IgD-negative memory B cell (primary cell): Measurements from ENCODE around the gene EEFSEC. TPM values are rescaled to one million over a fixed set of nuclear protein-coding genes. Genes with fewer than 3 reads are reported as not detected.

Experiments
- H3K27ac Mint-ChIP-seq, 3 donors: one replicate each; pipeline ENCODE4 v1.8.0; 2020 to 2022; ENCODE audit warnings: mild to moderate bottlenecking in 3 of 3, mixed read lengths in 3 of 3, moderate library complexity in 1 of 3
- H3K27me3 Mint-ChIP-seq: one replicate; pipeline ENCODE4 v1.8.0; 2021; ENCODE audit warnings: mixed read lengths
- H3K36me3 Mint-ChIP-seq: one replicate; pipeline ENCODE4 v1.8.0; 2020; ENCODE audit warnings: mild to moderate bottlenecking, mixed read lengths
- H3K4me1 Mint-ChIP-seq, 3 donors: one replicate each; pipeline ENCODE4 v1.8.0; 2020 to 2022; ENCODE audit warnings: mixed read lengths in 3 of 3, mild to moderate bottlenecking in 1 of 3
- H3K4me3 Mint-ChIP-seq, 4 donors: one replicate each; pipeline ENCODE4 v1.8.0; 2020 to 2022; ENCODE audit warnings: mild to moderate bottlenecking in 4 of 4, mixed read lengths in 4 of 4, moderate library complexity in 3 of 4
- H3K9me3 Mint-ChIP-seq, 3 donors: one replicate each; pipeline ENCODE4 v1.8.0; 2020 to 2021; ENCODE audit warnings: mixed read lengths in 3 of 3, mild to moderate bottlenecking in 1 of 3
- polyA plus RNA-seq: library from polyadenylated mRNA; unstranded; fragments of 300-500 nt; fragmentation: Illumina TruSeq; gene quantifications from one replicate; pipeline ENCODE4 v1.2.3, GENCODE V29; 2021

The EEFSEC gene
- polyA plus RNA-seq, 1 donor from 2014 or later = 23.1 TPM

DNA sequence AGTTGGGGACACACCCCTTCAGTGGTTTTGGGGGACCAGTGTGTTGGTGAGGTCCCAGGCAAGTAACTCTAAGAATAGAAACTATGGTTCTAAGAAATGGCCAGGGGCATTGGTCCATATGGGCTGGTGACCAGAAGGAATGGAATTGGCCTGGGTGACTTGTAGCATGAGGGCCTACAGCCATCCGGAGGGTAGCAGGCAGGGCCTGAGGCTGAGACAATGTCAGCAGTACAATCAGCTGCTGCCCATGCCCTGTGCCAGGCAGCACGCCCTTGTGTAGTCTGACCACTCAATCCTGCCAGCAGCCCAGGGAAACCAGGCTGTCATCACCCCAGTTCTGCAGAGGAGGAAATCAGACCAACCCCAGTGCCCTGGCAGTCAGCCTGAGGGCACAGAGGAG is 212.9 kb downstream of the EEFSEC start:
- Mint-ChIP-seq H3K27me3 (no peaks in the 10 kb centered on the region), H3K36me3 (peaks cover 2% of the 10 kb centered on the region), H3K4me3 (no peak overlapping the region), H3K27ac (no peak overlapping the region), H3K4me1 (peaks cover 7 to 17% (median 15%) of the 10 kb centered on the region in 3 donors), H3K9me3 (no peaks in the 10 kb centered on the region)

DNA sequence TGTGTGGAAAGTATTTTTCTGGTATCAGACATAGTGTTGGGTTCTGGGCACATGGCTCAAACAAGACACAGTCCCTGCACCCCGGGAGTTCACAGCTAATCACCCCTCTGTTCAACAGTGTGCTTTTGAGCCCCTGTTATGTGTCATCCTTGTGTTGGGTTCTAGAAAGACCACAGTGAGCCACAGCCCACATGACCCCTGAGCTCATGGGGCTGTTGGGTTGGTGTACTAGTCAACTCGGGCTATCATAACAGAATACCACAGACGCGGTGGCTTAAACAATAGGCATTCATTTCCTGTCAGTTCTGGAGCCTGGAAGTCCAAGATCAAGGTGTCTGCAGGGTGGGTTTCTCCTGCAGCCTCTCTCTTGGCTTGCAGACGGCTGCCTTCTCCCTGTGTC is 213.4 kb downstream of the EEFSEC start:
- peaks cover 4% of the 10 kb centered on the region for H3K36me3 Mint-ChIP-seq
- no peaks in the 10 kb centered on the region for H3K9me3 Mint-ChIP-seq
- no peak overlapping the region for H3K27ac Mint-ChIP-seq
- no peaks in the 10 kb centered on the region for H3K27me3 Mint-ChIP-seq
- no peak overlapping the region for H3K4me3 Mint-ChIP-seq
- peaks cover 9 to 18% (median 17%) of the 10 kb centered on the region in 3 donors for H3K4me1 Mint-ChIP-seq

DNA sequence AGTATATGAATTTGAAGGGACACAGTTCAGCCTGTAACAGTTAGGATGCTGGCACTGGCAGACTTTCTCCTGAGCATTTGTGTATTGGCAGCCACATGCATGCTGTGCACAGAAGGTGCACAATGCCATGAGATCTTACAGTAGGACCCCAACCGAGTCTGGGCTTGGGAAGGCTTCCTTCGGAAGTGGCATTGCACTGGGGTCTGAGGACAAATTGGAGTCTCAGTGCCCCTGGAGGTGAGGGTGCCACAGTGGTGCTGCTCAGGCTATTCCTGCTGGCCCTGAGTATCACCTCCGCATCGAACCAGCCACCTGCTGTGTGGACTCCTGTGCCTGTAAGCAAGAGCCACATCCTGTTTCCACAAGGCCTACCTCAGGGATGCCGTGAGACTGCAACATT is 213.9 kb downstream of the EEFSEC start:
- H3K4me3 Mint-ChIP-seq = no peak overlapping the region
- H3K4me1 Mint-ChIP-seq = peaks cover 9 to 18% (median 17%) of the 10 kb centered on the region in 3 donors
- H3K9me3 Mint-ChIP-seq = no peaks in the 10 kb centered on the region
- peak overlapping the region in 1 of 3 donors; percentile 23 for H3K27ac Mint-ChIP-seq
- peaks cover 4% of the 10 kb centered on the region for H3K36me3 Mint-ChIP-seq
- no peaks in the 10 kb centered on the region for H3K27me3 Mint-ChIP-seq

DNA sequence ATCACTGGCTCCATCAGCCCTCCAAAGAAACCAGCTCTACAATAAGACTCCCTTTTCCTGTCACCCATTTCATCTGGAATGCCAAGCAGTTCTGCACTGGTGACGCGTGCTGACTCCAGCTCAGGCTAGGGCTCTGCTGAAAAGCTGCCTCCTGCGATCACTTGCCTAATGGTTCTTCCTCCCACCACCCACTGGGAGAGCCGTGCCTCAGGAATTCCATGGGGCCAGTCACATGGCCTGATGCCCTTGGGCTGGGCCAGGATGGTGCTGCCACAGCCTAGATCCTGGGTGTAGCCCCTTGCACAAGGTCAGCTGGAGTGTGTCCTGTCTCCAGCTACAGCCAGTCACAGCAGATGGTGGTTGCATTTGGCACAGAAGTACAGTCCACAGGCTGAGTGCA is 214.5 kb downstream of the EEFSEC start:
- Mint-ChIP-seq H3K4me1 (peaks cover 9 to 20% (median 17%) of the 10 kb centered on the region in 3 donors), H3K4me3 (no peak overlapping the region), H3K27me3 (no peaks in the 10 kb centered on the region), H3K36me3 (peaks cover 4% of the 10 kb centered on the region), H3K27ac (no peak overlapping the region), H3K9me3 (no peaks in the 10 kb centered on the region)

DNA sequence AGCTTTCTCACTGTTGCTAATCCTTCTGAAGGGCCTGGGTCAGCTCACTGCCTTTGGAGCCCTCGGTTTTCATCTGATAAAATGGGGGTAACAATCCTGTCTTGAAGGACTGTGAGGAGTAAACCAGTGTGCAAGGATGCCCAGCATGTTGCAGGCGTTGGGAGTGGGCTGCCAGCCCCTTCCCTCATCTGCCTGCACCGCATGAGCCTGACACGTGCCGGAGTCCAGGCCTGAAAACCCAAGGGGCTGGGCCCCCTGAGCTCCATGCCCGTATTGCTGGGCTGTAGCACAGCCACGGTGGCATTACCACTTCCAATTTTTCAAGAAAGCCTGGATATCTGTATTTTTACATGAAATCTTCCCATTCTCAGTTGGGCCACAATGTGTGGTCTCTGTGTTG is 215.3 kb downstream of the EEFSEC start:
- peaks cover 9 to 23% (median 17%) of the 10 kb centered on the region in 3 donors for H3K4me1 Mint-ChIP-seq
- H3K36me3 Mint-ChIP-seq = peaks cover 4% of the 10 kb centered on the region
- H3K27me3 Mint-ChIP-seq = no peaks in the 10 kb centered on the region
- no peak overlapping the region for H3K27ac Mint-ChIP-seq
- H3K9me3 Mint-ChIP-seq = no peaks in the 10 kb centered on the region
- H3K4me3 Mint-ChIP-seq = peak overlapping the region in 2 of 4 donors; percentile 43 to 44

DNA sequence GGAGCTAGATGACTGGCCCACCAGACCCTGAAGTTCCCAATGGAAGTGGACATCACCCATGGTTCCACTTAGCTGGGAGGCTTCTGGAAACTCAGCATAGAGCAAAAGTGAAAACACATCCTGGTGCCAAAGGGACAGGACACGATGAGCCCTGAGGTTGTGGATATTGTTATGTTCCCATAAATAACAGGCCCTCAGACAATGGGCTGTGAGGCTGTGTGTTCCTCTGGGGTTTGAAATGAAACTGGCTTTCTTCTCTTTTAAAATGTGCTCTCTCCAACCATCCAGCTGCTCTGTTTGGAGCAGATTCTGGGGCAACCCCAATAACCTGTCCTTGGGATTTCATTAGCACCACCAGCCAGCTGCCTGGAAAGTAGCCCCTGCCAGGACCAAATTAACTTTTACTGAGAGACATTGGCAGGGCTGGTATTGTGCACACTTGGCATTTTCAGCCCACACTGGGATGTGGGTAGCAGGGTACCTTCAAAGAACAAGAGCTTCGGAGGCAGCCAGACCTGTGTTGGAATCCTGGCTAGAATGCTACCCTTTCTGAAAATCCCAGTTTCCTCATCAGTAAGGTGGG is 215.9 kb downstream of the EEFSEC start:
- Mint-ChIP-seq H3K36me3 (peaks cover 4% of the 10 kb centered on the region), H3K9me3 (no peaks in the 10 kb centered on the region), H3K4me3 (peak overlapping the region in 3 of 4 donors; percentile 43 to 72 (median 44)), H3K27ac (no peak overlapping the region), H3K27me3 (no peaks in the 10 kb centered on the region), H3K4me1 (peaks cover 10 to 23% (median 17%) of the 10 kb centered on the region in 3 donors)

DNA sequence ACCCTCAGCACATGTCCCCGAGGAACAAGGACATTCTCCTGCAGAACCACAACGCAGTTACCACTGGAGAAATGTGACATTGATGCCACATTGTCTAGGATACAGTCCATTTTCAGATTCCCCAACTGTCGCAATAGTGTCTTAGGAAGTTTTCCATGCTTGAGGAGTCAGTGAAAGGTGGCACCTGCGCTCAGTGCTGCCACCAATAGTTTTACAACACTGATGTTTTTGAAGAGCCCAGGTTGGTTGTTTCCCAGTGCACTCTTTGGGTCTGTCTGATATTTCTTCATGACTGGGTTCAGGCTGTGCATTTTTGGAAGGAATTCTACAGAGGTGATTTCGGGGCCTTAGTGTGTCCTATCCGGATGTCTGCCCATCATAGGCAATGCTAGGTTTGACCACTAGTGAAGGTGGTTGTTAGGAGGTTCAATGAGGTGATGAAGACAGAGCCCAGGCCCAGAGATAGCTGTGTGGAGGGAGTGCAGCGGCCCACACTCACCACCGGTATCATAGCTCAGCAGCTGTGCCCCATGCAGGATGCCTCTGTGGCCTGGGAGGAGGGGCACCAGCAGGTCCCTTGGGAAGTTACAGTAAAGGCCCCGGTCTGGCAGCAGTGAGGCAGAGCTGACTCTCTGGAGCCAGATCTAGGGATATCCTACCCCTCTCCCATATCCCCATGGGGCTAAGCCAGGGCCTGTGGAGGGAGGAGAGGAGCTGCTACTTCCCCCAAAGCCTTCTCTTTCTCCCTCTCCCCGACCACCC is 216.8 kb downstream of the EEFSEC start:
- Mint-ChIP-seq H3K27ac (no peak overlapping the region), H3K9me3 (no peaks in the 10 kb centered on the region), H3K36me3 (peaks cover 4% of the 10 kb centered on the region), H3K27me3 (no peaks in the 10 kb centered on the region), H3K4me1 (peaks cover 16 to 27% (median 20%) of the 10 kb centered on the region in 3 donors), H3K4me3 (peak overlapping the region in 2 of 4 donors; percentile 39 to 83)

DNA sequence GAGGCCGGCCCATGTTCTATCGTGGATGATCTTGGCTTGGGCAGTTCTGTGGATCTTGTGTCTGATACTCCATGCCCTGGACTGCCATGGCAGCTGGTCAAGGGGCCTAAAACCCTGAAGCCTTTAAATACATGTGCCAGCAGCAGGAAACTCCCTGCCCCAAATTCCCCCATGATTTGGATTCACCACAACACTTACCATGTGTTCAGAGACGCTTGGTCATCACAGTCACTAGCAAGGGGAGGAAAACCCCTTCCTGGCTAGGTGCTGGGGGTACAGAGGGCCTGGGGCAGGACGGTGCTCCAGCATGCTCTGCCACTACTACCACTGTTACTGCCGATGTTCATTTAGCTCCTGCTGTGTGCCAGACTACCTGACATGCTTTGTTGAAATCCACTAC is 219.0 kb downstream of the EEFSEC start:
- no peaks in the 10 kb centered on the region for H3K27me3 Mint-ChIP-seq
- no peak overlapping the region for H3K4me3 Mint-ChIP-seq
- H3K4me1 Mint-ChIP-seq = peaks cover 20 to 29% (median 22%) of the 10 kb centered on the region in 3 donors
- peak overlapping the region in 1 of 3 donors; percentile 72 for H3K27ac Mint-ChIP-seq
- H3K36me3 Mint-ChIP-seq = peaks cover 4% of the 10 kb centered on the region
- H3K9me3 Mint-ChIP-seq = no peaks in the 10 kb centered on the region

DNA sequence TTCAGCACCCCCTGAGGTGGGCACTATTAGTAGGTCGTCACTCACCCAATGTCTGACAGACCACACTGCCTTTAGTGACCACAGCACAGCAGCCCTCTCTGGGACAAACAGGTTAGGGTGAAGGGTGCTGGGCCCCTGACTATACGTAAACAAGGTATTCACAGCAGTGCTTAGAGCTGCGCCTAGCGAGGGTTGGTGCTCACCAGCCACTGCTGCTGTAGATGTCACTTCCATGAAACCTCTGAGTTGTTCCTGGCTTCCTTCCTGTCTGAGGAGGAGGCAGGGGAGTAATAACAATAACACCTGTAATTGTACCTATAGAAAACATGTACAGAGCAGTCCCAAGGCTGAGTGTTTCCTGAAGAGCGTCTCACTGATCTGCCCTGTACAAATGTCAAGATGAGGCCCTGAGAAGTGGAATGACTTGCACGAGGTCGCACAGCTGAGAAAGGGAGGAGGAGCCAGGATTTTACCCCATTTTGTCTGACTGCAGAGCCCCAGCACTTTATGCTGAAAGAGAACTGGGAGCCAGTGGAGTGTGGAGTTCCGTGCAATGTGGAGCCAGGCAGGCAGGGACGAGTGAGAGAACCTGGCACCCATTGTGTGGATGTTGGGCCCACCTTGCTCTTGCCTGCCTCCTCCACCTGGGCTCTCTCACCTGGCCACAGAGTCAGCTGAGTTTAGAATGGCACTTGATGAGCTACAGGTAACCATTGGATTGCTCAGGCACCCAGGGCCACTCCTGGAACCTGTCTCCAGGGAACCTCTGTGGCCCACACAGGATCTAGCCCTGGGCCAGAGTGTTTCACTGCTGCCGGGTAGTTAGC is 219.6 kb downstream of the EEFSEC start:
- Mint-ChIP-seq H3K27ac (peak overlapping the region in 1 of 3 donors; percentile 72), H3K4me1 (peaks cover 20 to 29% (median 22%) of the 10 kb centered on the region in 3 donors), H3K9me3 (no peaks in the 10 kb centered on the region), H3K4me3 (no peak overlapping the region), H3K27me3 (no peaks in the 10 kb centered on the region), H3K36me3 (peaks cover 4% of the 10 kb centered on the region)

DNA sequence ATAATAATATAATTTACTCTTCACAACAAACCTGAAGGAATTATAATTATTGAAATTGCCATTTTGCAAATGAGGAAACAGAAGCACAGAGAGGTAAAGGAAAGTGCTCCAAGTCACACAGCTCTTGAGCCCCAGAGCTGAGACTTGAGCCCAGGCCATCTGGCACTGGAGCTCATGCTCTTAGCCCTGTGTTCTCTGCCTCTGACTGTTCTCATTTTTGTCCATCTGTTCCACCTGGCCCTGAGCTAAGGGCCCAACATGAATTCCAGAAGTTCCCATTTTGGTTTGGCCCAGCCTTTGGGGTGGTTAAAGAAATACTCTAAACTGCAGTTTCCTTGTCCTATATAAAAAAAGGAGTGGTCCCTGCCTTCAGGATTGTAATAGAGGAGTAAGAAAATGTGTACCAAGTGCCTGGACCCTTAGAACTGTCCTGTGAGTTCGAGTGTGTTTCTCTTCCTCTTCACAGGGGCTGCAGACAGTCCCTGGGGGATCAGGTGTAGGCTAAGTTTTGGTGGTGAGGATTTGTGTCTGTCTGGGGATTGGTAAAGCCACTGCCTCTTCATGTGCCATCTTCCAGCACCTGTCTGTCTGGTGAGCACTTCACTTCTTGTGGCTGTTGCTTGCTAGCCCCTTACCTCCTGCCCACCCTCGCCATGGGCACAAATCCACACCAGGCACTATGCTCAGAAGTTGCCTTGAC is 221.6 kb downstream of the EEFSEC start:
- Mint-ChIP-seq H3K27me3 (no peaks in the 10 kb centered on the region), H3K27ac (no peak overlapping the region), H3K36me3 (peaks cover 4% of the 10 kb centered on the region), H3K9me3 (no peaks in the 10 kb centered on the region), H3K4me1 (peaks cover 10 to 22% (median 20%) of the 10 kb centered on the region in 3 donors), H3K4me3 (no peak overlapping the region)

DNA sequence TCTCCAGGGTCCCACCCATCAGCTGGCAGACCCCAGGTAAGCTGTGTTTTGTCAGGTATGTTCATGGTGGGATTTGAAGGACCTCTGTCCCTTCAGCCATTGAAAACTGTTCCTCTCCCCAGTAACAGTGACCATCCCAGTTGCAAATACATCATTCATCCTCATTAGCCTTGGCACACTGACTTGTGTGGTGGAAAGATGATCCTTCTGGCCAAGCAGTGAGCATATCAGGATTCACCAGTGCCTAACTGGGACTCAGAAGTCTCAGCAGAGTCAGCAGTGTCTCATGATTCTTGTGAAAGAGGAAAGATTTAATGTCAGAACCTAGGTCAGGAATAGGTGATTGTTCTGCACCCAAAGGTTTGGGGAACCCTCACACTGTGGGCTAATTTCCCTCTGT is 223.2 kb downstream of the EEFSEC start:
- H3K4me1 Mint-ChIP-seq = peaks cover 5 to 11% (median 11%) of the 10 kb centered on the region in 3 donors
- no peaks in the 10 kb centered on the region for H3K36me3 Mint-ChIP-seq
- no peak overlapping the region for H3K4me3 Mint-ChIP-seq
- H3K27ac Mint-ChIP-seq = no peak overlapping the region
- no peaks in the 10 kb centered on the region for H3K27me3 Mint-ChIP-seq
- no peaks in the 10 kb centered on the region for H3K9me3 Mint-ChIP-seq

DNA sequence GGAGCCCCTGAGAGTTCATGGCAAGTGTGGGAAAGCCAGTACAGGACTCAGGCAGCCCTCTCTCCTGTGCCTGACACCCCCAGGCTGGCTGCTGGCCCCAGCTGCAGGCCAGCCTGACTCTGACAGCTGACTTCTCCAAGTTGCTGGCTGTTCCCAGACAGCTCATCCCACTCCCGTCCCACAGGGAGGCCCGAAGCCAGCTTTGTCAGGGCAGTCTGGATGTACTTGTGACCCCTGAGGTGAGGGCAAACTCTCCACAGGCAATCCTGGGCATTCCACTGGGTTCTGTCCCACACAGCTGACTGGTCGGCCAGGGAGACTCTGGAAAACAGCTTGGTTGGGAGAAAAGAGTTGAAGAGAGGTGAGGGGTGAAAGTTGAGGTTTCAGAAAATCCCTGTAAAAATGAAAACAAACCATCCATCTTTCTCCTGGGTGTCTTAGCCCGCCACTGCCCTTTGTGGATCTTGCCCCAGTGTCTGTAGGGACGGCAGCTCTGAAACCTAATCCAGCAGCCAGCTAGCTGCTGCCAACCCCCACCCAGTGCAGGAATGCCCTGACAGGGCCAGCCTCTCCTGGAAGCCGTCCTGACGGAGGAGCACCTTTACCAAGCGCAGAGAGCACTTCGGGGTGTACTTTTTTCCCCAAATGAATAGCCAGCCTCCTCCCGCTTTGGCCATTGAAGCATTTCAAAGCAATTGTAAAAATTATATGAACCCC is 225.5 kb downstream of the EEFSEC start:
- H3K27ac Mint-ChIP-seq = no peak overlapping the region

DNA sequence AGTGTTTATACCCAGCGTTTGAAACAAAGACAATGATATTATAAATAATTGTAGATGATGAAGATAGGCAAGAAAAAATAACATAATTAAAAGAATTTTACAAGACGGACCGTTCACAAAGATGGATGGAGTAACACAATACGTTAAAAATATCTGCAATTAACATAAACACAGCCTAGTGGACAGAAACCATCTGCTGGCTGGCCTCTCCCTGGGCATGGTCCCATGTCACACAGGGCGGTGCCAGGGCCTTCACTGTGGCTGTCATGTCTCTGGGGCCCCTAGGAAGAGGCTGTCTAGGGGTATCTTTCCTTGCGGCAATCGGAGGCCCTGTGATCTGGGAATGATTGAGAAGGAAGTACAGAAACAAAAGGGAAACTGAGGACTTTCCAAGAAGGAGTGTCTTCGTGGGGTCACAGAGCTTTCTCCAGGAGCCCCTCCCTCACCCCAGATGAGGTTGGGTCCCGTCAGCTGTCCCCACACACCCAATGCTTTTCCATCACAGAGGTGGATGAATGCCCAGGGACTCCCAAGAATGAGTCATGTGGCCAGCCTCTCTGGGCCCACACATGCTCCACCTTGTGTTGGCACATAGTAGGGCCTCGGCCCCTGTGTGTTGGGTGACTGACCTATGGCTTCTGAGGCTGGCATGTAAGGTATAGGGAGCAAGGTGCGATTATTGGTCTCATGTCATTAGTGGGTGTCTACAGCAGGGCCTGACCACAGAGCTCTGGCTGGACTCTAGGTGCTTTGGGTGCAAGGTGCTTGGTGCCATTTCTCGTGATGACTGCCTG is 226.3 kb downstream of the EEFSEC start:
- Mint-ChIP-seq H3K9me3 (no peaks in the 10 kb centered on the region), H3K4me3 (no peak overlapping the region), H3K36me3 (peaks cover 5% of the 10 kb centered on the region), H3K27me3 (no peaks in the 10 kb centered on the region), H3K27ac (peak overlapping the region in 1 of 3 donors; percentile 23), H3K4me1 (peaks cover 6 to 10% (median 6%) of the 10 kb centered on the region in 3 donors)

More for the DNA sequence above, 225.5 kb downstream of the EEFSEC start:
- no peaks in the 10 kb centered on the region for H3K27me3 Mint-ChIP-seq
- no peak overlapping the region for H3K4me3 Mint-ChIP-seq
- H3K4me1 Mint-ChIP-seq = peaks cover 6 to 11% (median 6%) of the 10 kb centered on the region in 3 donors
- no peaks in the 10 kb centered on the region for H3K9me3 Mint-ChIP-seq
- peaks cover 3% of the 10 kb centered on the region for H3K36me3 Mint-ChIP-seq
